T-helper 2 cell (primary cell): ENCODE data around the gene BTN3A1.
A peak's percentile ranks its signal among the peaks of the same experiment; 100 is the strongest.

ENCODE experiments used
- DNase-seq, 5 experiments: peaks; one replicate each; pipeline versions ENCODE4 v3.0.0 to v3.0.0-alpha.2; 2012 to 2022

BTN3A1 gene

GRCh38 chr6:26379740-26380139 is 22.3 kb upstream of the BTN3A1 start:
- no peak for DNase-seq

GRCh38 chr6:26380256-26380655 is 21.8 kb upstream of the BTN3A1 start:
- no peak for DNase-seq

- no peak for DNase-seq
Measured at GRCh38 chr6:26382121-26382520, 20.0 kb upstream of the BTN3A1 start.

- peak in 1 of 5 experiments; percentile 38 for DNase-seq
Measured at GRCh38 chr6:26383624-26384417, 18.3 kb upstream of the BTN3A1 start.

- DNase-seq: no peak
Measured at GRCh38 chr6:26385734-26386125, 16.3 kb upstream of the BTN3A1 start.

- no peak for DNase-seq
Measured at GRCh38 chr6:26387565-26387964, 14.5 kb upstream of the BTN3A1 start.

GRCh38 chr6:26388014-26388413 is 14.1 kb upstream of the BTN3A1 start:
- no peak for DNase-seq

- DNase-seq: no peak
Measured at GRCh38 chr6:26388441-26388840, 13.6 kb upstream of the BTN3A1 start.

- no peak for DNase-seq
Measured at GRCh38 chr6:26389349-26389894, 12.7 kb upstream of the BTN3A1 start.

- no peak for DNase-seq
Measured at GRCh38 chr6:26390531-26390930, 11.5 kb upstream of the BTN3A1 start.

GRCh38 chr6:26392932-26393636 is 9.0 kb upstream of the BTN3A1 start:
- DNase-seq: no peak

GRCh38 chr6:26394289-26394688 is 7.8 kb upstream of the BTN3A1 start:
- DNase-seq: no peak

- no peak for DNase-seq
Measured at GRCh38 chr6:26398555-26398954, 3.5 kb upstream of the BTN3A1 start.

GRCh38 chr6:26400626-26401025 is 1.4 kb upstream of the BTN3A1 start:
- no peak for DNase-seq

- DNase-seq: no peak
Measured at GRCh38 chr6:26401389-26401986, 587 bp upstream of the BTN3A1 start.

- DNase-seq: no peak
Measured at GRCh38 chr6:26403893-26404292, 1.8 kb downstream of the BTN3A1 start.

GRCh38 chr6:26404546-26404945 is 2.5 kb downstream of the BTN3A1 start:
- DNase-seq: peak in 1 of 5 experiments; percentile 35

- no peak for DNase-seq
Measured at GRCh38 chr6:26408828-26409730, 7.0 kb downstream of the BTN3A1 start.

- DNase-seq: no peak
Measured at GRCh38 chr6:26411751-26412150, 9.7 kb downstream of the BTN3A1 start.

GRCh38 chr6:26412228-26412627 is 10.2 kb downstream of the BTN3A1 start:
- DNase-seq: no peak

- no peak for DNase-seq
Measured at GRCh38 chr6:26412954-26413353, 10.9 kb downstream of the BTN3A1 start.

GRCh38 chr6:26414281-26414680 is 12.2 kb downstream of the BTN3A1 start:
- DNase-seq: no peak
